Measurements from ENCODE around the gene FILIP1L. TPM values are rescaled to one million over a fixed set of nuclear protein-coding genes. Genes with fewer than 3 reads are reported as not detected.

FILIP1L gene
- total and polyA plus RNA-seq, 2 of the 13 experiments (the other 11 are each of a cell fraction or from before 2014, with no cell fraction given), result 8.1 to 187 TPM

- no peak for TF ChIP-seq MIER2 (CRISPR knock-in tag; IDR thresholded peaks at IDR 0.05)
Measured at GRCh38 chr3:100007313-100007712, 107.0 kb downstream of the FILIP1L start (continued).

DNA sequence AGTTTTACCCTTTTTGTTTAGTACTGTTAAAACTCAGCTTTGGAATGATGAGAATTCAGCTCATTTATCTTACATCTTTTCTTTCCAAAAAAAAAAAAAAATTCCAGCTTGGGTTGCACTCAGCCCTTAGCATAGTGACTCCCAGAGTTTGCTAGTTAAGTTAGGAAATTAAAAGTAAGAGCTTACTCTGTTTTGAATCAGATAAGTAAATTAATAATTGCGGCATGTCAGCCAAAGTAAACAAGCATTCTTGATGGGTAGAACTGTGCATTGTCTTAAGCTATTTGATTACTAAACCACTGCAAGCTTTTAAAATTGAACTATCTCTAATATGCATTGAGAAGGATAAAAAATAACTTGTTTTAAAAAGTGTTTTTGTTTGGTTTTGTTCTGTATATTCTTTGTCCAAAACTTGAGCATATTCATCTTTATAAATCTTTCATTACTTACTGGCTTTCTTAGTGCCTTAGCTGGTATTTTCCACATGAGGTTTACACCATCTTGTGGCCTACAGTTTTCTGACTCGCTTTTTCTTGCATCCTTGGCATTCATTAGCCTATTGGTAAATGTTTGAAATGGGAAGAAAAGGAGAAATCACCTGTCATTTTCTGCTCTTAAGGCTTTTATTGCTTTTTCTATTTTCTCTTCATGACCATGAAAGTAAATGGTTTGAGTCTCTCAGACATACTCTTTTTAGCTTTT lies 107.6 kb downstream of the FILIP1L start:
- no peak for FAIRE-seq
- Histone ChIP-seq H3K9me3 (ENCODE audit: low read length) (no peaks in the 10 kb centered on the region), H3K79me2 (ENCODE audit: insufficient read depth, low read length) (no peaks in the 10 kb centered on the region), H3K4me3 (replicated peaks in 1 of 3; ENCODE audit: insufficient read depth in 1 of 3, low read depth in 2 of 3, low read length in 3 of 3) (no peak overlapping the region), H3K4me2 (ENCODE audit: low read depth, low read length) (no peak overlapping the region), H4K20me1 (ENCODE audit: insufficient read depth, low read length) (no peaks in the 10 kb centered on the region), H3K36me3 (replicated peaks in 1 of 2; ENCODE audit: control insufficient read depth in 1 of 2, insufficient read depth in 2 of 2, low read length in 2 of 2) (no peaks in the 10 kb centered on the region), H3K27me3 (ENCODE audit: control insufficient read depth in 1 of 2, insufficient read depth in 2 of 2, low read length in 2 of 2) (no peaks in the 10 kb centered on the region), H3K27ac (ENCODE audit: extremely low read length, insufficient read depth, low read length) (no peak overlapping the region), H3K9ac (ENCODE audit: insufficient read depth, low read depth, low read length) (no peak overlapping the region), H2AFZ (ENCODE audit: low read length) (no peak overlapping the region), H3K4me1 (ENCODE audit: insufficient read depth, low read length) (peaks cover 41% of the 10 kb centered on the region)
- 90% methylated on average over 2 of the region's 2 CpGs for WGBS (ENCODE audit: low lambda C conversion rate)
- BruUV-seq (replicated peaks), result no TSS peak
- intact Hi-C loops (cut with micrococcal nuclease; ENCODE audit: unreplicated experiment), result no loop called here
- in situ Hi-C loops (cut with HindIII; ENCODE audit: extremely low pct_ligation_motif_present, low pct_unique_long_range_greater_than_20kb), result no loop called here
- peak; percentile 13 for DNase-seq (ENCODE audit: low spot score)
- TF ChIP-seq NFE2 (CRISPR knock-in tag; IDR thresholded peaks at IDR 0.05), result no peak
- TF ChIP-seq STAG1 (CRISPR knock-in tag; IDR thresholded peaks at IDR 0.05), result peak; percentile 44
- no peak for TF ChIP-seq NFE2L2 (IDR thresholded peaks at IDR 0.05; ENCODE audit: low read length)
- ChIA-PET POLR2A (interaction anchor here (0.7 kb wide), 1 partner anchor 253 kb away, joined by 3 read pairs; no protein-coding TSS in a partner anchor), CTCF (ENCODE audit: low intra/inter-chr PET ratio, low total read pairs) (no interaction called here)
- ATAC-seq, result no peak

GRCh38 chr3:100005665-100006393 lies 108.5 kb downstream of the FILIP1L start:
- no peak for FAIRE-seq
- Histone ChIP-seq H3K4me3 (replicated peaks in 1 of 3; ENCODE audit: insufficient read depth in 1 of 3, low read depth in 2 of 3, low read length in 3 of 3) (no peak overlapping the region), H3K4me2 (ENCODE audit: low read depth, low read length) (no peak overlapping the region), H3K79me2 (ENCODE audit: insufficient read depth, low read length) (no peaks in the 10 kb centered on the region), H4K20me1 (ENCODE audit: insufficient read depth, low read length) (no peaks in the 10 kb centered on the region), H3K9me3 (ENCODE audit: low read length) (no peaks in the 10 kb centered on the region), H3K4me1 (ENCODE audit: insufficient read depth, low read length) (peaks cover 41% of the 10 kb centered on the region), H3K9ac (ENCODE audit: insufficient read depth, low read depth, low read length) (no peak overlapping the region), H3K27ac (ENCODE audit: extremely low read length, insufficient read depth, low read length) (no peak overlapping the region), H2AFZ (ENCODE audit: low read length) (peak overlapping the region; percentile 56), H3K27me3 (ENCODE audit: control insufficient read depth in 1 of 2, insufficient read depth in 2 of 2, low read length in 2 of 2) (no peaks in the 10 kb centered on the region), H3K36me3 (replicated peaks in 1 of 2; ENCODE audit: control insufficient read depth in 1 of 2, insufficient read depth in 2 of 2, low read length in 2 of 2) (no peaks in the 10 kb centered on the region)
- BruUV-seq (replicated peaks), result no TSS peak
- no peak for DNase-seq (ENCODE audit: low spot score)
- in situ Hi-C loops (cut with HindIII; ENCODE audit: extremely low pct_ligation_motif_present, low pct_unique_long_range_greater_than_20kb), result no loop called here
- ChIA-PET CTCF (ENCODE audit: low intra/inter-chr PET ratio, low total read pairs) (no interaction called here), POLR2A (no interaction called here)
- ATAC-seq, result no peak
- intact Hi-C loops (cut with micrococcal nuclease; ENCODE audit: unreplicated experiment), result no loop called here
- WGBS (ENCODE audit: low lambda C conversion rate), result 76% methylated on average over 2 of the region's 2 CpGs
- TF ChIP-seq, protein P1, sequence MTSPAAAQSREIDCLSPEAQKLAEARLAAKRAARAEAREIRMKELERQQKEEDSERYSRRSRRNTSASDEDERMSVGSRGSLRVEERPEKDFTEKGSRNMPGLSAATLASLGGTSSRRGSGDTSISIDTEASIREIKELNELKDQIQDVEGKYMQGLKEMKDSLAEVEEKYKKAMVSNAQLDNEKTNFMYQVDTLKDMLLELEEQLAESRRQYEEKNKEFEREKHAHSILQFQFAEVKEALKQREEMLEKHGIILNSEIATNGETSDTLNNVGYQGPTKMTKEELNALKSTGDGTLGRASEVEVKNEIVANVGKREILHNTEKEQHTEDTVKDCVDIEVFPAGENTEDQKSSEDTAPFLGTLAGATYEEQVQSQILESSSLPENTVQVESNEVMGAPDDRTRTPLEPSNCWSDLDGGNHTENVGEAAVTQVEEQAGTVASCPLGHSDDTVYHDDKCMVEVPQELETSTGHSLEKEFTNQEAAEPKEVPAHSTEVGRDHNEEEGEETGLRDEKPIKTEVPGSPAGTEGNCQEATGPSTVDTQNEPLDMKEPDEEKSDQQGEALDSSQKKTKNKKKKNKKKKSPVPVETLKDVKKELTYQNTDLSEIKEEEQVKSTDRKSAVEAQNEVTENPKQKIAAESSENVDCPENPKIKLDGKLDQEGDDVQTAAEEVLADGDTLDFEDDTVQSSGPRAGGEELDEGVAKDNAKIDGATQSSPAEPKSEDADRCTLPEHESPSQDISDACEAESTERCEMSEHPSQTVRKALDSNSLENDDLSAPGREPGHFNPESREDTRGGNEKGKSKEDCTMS (CRISPR knock-in tag; conservative IDR thresholded peaks at IDR 0.05), result no peak
- no peak for TF ChIP-seq ZNF296 (CRISPR knock-in tag; conservative IDR thresholded peaks at IDR 0.05)
- no peak for TF ChIP-seq ZNF674 (CRISPR knock-in tag; IDR thresholded peaks at IDR 0.05; ENCODE audit: low read depth)
- TF ChIP-seq, protein P2, sequence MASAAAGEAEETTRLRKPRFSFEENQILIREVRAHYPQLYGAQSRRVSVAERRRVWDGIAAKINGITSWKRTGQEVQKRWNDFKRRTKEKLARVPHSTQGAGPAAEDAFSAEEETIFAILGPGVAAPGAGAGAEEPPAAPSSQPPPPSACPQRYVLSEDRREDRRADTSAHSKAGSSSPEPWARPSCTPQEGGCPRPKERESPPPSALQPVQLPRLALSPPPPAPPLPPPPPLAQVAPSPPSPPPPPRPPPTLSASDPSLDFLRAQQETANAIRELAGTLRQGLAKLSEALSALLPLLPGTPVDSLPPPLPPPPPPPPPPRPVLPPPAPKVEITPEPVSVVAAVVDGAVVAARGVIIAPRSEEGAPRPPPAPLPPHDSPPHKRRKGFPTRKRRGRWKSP (CRISPR knock-in tag; IDR thresholded peaks at IDR 0.05), result no peak
- no peak for TF ChIP-seq ZNF572 (CRISPR knock-in tag; IDR thresholded peaks at IDR 0.05)
- no peak for TF ChIP-seq ZNF879 (CRISPR knock-in tag; IDR thresholded peaks at IDR 0.05)

Measured in HepG2 (cell line).